Glutamatergic neuron (in vitro differentiated cells): ENCODE results near the gene REPS2. TPM values are rescaled to one million over a fixed set of nuclear protein-coding genes. Genes with fewer than 3 reads are reported as not detected.

Experiments
- DNase-seq: peaks from one replicate; pipeline ENCODE4 v3.0.0; 2022
- H3K27ac Mint-ChIP-seq: one replicate; pipeline ENCODE4 v1.8.0; 2020; ENCODE audit warnings: mild to moderate bottlenecking, mixed read lengths, inconsistent platforms; ENCODE audit not compliant: unreplicated experiment
- H3K27me3 Mint-ChIP-seq: one replicate; pipeline ENCODE4 v1.8.0; 2020; ENCODE audit warnings: mild to moderate bottlenecking, moderate library complexity, mixed read lengths, inconsistent platforms; ENCODE audit not compliant: unreplicated experiment
- H3K36me3 Mint-ChIP-seq: one replicate; pipeline ENCODE4 v1.8.0; 2020; ENCODE audit warnings: mild to moderate bottlenecking, mixed read lengths, inconsistent platforms; ENCODE audit not compliant: unreplicated experiment
- H3K4me1 Mint-ChIP-seq: one replicate; pipeline ENCODE4 v1.8.0; 2020; ENCODE audit warnings: mild to moderate bottlenecking, low read depth, mixed read lengths, inconsistent platforms; ENCODE audit not compliant: unreplicated experiment
- H3K4me3 Mint-ChIP-seq: one replicate; pipeline ENCODE4 v1.8.0; 2020; ENCODE audit warnings: mild to moderate bottlenecking, mixed read lengths, inconsistent platforms; ENCODE audit not compliant: unreplicated experiment
- H3K9me3 Mint-ChIP-seq: one replicate; pipeline ENCODE4 v1.8.0; 2020; ENCODE audit warnings: mild to moderate bottlenecking, moderate library complexity, mixed read lengths, inconsistent platforms; ENCODE audit not compliant: unreplicated experiment
- total RNA-seq: library from RNA; stranded (reverse); fragmentation: NEBNext Ultra II Directional; extraction: Animal tissue kit (Norgen Biotek cat#: 25700); gene quantifications from one replicate; pipeline ENCODE4 v1.2.1, GENCODE V29; 2021; ENCODE audit not compliant: unreplicated experiment
- TF ChIP-seq, protein P1 (sequence below): fragments of 200-600 bp; sonication (generic); IDR thresholded peaks from one replicate; pipeline ENCODE4 v1.5.0; 2021; ENCODE audit not compliant: partially characterized antibody, unreplicated experiment

REPS2 gene
- total RNA-seq, 1 donor from 2014 or later, result 3.1 TPM

DNA sequence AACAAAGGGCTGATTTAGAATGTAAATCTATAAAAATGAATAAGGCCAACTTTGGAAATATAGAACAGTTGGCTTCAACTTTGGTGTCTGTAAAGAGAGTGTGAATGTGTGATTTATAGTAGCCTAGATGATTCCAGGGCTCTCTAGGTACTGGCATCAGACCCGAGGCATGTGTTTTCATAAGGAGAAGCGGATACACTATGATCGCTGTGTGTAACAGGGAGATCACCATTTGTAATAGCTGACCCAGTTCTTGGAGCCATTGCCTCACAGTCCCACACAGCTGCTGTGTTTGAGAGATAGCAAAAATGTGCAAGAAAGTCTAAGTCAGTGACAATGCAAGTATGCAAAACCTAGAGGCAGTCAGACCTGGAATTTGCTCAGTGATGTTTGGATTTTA, 135.1 kb downstream of the REPS2 start:
- no peaks in the 10 kb centered on the region for H3K36me3 Mint-ChIP-seq
- no peaks in the 10 kb centered on the region for H3K9me3 Mint-ChIP-seq
- DNase-seq, result no peak
- no peak overlapping the region for H3K4me3 Mint-ChIP-seq
- no peak overlapping the region for H3K27ac Mint-ChIP-seq
- peaks cover 2% of the 10 kb centered on the region for H3K27me3 Mint-ChIP-seq
- peaks cover 5% of the 10 kb centered on the region for H3K4me1 Mint-ChIP-seq
- TF ChIP-seq, protein P1, sequence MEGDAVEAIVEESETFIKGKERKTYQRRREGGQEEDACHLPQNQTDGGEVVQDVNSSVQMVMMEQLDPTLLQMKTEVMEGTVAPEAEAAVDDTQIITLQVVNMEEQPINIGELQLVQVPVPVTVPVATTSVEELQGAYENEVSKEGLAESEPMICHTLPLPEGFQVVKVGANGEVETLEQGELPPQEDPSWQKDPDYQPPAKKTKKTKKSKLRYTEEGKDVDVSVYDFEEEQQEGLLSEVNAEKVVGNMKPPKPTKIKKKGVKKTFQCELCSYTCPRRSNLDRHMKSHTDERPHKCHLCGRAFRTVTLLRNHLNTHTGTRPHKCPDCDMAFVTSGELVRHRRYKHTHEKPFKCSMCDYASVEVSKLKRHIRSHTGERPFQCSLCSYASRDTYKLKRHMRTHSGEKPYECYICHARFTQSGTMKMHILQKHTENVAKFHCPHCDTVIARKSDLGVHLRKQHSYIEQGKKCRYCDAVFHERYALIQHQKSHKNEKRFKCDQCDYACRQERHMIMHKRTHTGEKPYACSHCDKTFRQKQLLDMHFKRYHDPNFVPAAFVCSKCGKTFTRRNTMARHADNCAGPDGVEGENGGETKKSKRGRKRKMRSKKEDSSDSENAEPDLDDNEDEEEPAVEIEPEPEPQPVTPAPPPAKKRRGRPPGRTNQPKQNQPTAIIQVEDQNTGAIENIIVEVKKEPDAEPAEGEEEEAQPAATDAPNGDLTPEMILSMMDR, result no peak

DNA sequence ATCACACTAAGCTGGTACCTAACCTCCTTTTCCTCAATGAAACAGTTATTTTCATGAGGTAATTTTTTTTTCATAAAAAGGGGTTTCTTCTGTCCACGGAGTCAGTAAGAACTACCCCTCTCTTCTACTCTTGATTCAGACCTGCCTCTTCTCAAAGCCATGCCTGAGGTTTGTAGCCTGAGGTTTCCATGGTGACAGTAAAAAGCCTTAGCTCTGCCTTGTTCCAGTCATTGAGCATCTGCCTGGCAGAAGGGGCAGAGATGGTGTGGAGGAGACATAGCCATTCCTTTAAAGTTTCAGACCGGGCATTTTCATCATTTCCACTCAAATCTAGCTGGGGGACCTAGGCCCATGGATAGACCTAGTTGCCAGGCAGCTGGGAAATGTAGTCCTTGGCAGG, 135.5 kb downstream of the REPS2 start:
- TF ChIP-seq, protein P1, result no peak
- no peaks in the 10 kb centered on the region for H3K9me3 Mint-ChIP-seq
- H3K4me1 Mint-ChIP-seq, result peaks cover 5% of the 10 kb centered on the region
- peak overlapping the region; percentile 70 for H3K27ac Mint-ChIP-seq
- H3K4me3 Mint-ChIP-seq, result no peak overlapping the region
- H3K27me3 Mint-ChIP-seq, result peaks cover 2% of the 10 kb centered on the region
- no peaks in the 10 kb centered on the region for H3K36me3 Mint-ChIP-seq
- DNase-seq, result no peak

DNA sequence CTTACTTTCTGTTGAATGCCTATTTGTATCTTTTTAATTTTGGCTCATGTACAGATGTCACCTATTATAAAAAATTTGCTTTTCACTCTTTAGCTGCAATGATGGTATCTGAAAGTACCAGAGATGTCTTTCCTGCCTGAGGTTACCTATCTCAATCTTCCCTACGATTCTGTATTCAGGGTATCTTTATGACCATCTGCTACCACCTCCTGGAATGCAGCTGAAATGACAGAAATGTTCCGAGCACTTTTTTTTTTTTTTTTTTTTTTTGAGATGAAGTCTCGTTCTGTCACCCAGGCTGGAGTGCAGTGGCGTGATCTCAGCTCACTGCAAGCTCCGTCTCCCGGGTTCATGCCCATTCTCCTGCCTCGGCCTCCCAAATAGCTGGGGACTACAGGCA, 136.4 kb downstream of the REPS2 start:
- Mint-ChIP-seq H3K27ac (no peak overlapping the region), H3K4me1 (peaks cover 5% of the 10 kb centered on the region), H3K36me3 (no peaks in the 10 kb centered on the region), H3K4me3 (no peak overlapping the region), H3K9me3 (no peaks in the 10 kb centered on the region), H3K27me3 (peaks cover 2% of the 10 kb centered on the region)
- TF ChIP-seq, protein P1, result no peak
- DNase-seq, result no peak

DNA sequence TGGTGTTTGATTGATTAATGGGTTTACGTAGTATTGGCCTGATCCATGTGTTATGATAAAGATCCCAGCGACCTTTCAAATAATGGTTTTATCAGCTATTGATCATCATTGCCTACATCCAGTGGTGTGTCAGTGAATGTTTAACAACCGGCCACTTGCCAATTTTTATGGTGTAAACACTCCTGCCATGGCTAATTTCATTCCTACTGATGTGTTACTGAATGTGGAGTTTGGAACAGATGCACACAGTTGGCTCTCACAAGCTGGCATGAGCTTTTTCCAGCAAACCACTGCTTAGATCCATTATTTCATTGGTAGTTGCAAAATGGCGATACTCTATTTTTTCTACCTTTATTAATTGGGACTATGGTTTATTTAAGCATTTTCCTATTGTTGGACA, 139.9 kb downstream of the REPS2 start:
- no peaks in the 10 kb centered on the region for H3K36me3 Mint-ChIP-seq
- DNase-seq, result no peak
- H3K9me3 Mint-ChIP-seq, result no peaks in the 10 kb centered on the region
- peaks cover 2% of the 10 kb centered on the region for H3K27me3 Mint-ChIP-seq
- H3K27ac Mint-ChIP-seq, result no peak overlapping the region
- H3K4me3 Mint-ChIP-seq, result no peak overlapping the region
- TF ChIP-seq, protein P1, result no peak
- peaks cover 5% of the 10 kb centered on the region for H3K4me1 Mint-ChIP-seq

DNA sequence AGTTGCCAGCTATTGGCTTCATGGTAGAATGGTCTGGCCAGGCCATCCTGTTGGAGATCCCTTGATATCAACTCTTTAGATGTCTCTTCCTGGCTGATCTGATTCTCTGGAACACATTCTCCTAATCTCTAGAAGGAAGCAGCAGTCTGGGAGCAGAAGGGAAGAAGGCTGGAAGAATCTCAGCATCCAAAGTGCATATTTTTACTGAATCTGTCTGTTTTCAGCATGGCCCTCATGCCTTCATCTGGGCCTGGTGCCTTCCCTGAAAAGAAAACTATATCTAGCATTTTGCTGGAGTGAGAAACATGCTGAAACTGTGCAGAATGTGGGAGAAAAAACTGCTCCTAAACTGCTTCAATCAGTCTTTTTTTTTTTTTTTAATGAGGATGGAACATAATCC, 148.7 kb downstream of the REPS2 start:
- no peak for DNase-seq
- Mint-ChIP-seq H3K4me1 (no peaks in the 10 kb centered on the region), H3K27me3 (no peaks in the 10 kb centered on the region), H3K27ac (no peak overlapping the region), H3K4me3 (no peak overlapping the region), H3K36me3 (no peaks in the 10 kb centered on the region), H3K9me3 (no peaks in the 10 kb centered on the region)
- TF ChIP-seq, protein P1, result no peak
